ENCODE data around the gene FAM20A. TPM values are rescaled to one million over a fixed set of nuclear protein-coding genes. Genes with fewer than 3 reads are reported as not detected.

The FAM20A gene
- total RNA-seq, 1 experiment from 2014 or later, result not detected

- BruUV-seq (replicated peaks), result no TSS peak
- TF ChIP-seq ZBTB33 (IDR thresholded peaks at IDR 0.05; ENCODE audit: extremely low read depth, insufficient replicate concordance, low read length) (no peak), SRF (IDR thresholded peaks at IDR 0.05; ENCODE audit: low read depth) (no peak), POLR2AphosphoS5 (IDR thresholded peaks at IDR 0.05; ENCODE audit: low read depth, low read length) (no peak), ATF3 (IDR thresholded peaks at IDR 0.05) (no peak), JUND (IDR thresholded peaks at IDR 0.05) (no peak), REST (IDR thresholded peaks at IDR 0.05; ENCODE audit: low read depth) (no peak), CTCF (IDR thresholded peaks at IDR 0.05 in 2 of 3, conservative IDR thresholded peaks at IDR 0.05 in 1 of 3; ENCODE audit: borderline replicate concordance in 1 of 3, insufficient read depth in 1 of 3, low read depth in 2 of 3, low read length in 2 of 3) (no peak), ZNF274 (IDR thresholded peaks at IDR 0.05; ENCODE audit: low read depth, low read length) (no peak), POLR2A (IDR thresholded peaks at IDR 0.05; ENCODE audit: borderline replicate concordance, extremely low read depth, insufficient read depth, insufficient read length) (no peak), EZH2 (IDR thresholded peaks at IDR 0.05) (no peak), MAX (IDR thresholded peaks at IDR 0.05) (no peak), EZH2phosphoT487 (IDR thresholded peaks at IDR 0.05; ENCODE audit: borderline replicate concordance) (no peak), CBX3 (IDR thresholded peaks at IDR 0.05; ENCODE audit: low read depth) (no peak), FOSL1 (IDR thresholded peaks at IDR 0.05; ENCODE audit: low read depth) (no peak), ZFX (IDR thresholded peaks at IDR 0.05) (no peak), TCF7L2 (IDR thresholded peaks at IDR 0.05; ENCODE audit: borderline replicate concordance, extremely low read depth, insufficient read depth, insufficient read length) (no peak), CEBPB (IDR thresholded peaks at IDR 0.05; ENCODE audit: low read depth) (no peak), EGR1 (IDR thresholded peaks at IDR 0.05; ENCODE audit: low read depth) (no peak)
- Histone ChIP-seq H3K4me1 (ENCODE audit: control insufficient read depth in 1 of 2, insufficient read depth in 2 of 2, low read length in 2 of 2) (peaks cover 6 to 13% of the 10 kb centered on the region in 2 experiments; a peak in 3 of 4 replicates), H3K4me3 (replicated peaks in 1 of 2; ENCODE audit: low read depth in 1 of 2, low read length in 2 of 2) (no peak overlapping the region), H3K36me3 (ENCODE audit: control insufficient read depth in 1 of 2, insufficient read depth in 2 of 2, low read length in 2 of 2) (peaks cover 33 to 44% of the 10 kb centered on the region in 2 experiments), H3K27ac (ENCODE audit: low read depth, low read length) (no peak overlapping the region), H3K9me2 (ENCODE audit: insufficient read depth) (no peaks in the 10 kb centered on the region), H3K79me2 (ENCODE audit: insufficient read depth, low read length) (peaks cover 90% of the 10 kb centered on the region), H2AFZ (ENCODE audit: low read depth, low read length, poor library complexity, severe bottlenecking) (no peak overlapping the region), H3K9me3 (ENCODE audit: control insufficient read depth in 1 of 2, insufficient read depth in 1 of 2, low read depth in 1 of 2, low read length in 2 of 2) (no peaks in the 10 kb centered on the region), H3K4me2 (ENCODE audit: low read length) (no peak overlapping the region), H3K9ac (ENCODE audit: low read length) (no peak overlapping the region), H4K20me1 (ENCODE audit: insufficient read depth) (0 out of 2 replicates have a peak, but pooled peaks cover 4% of the 10 kb centered on the region), H3K27me3 (ENCODE audit: insufficient read depth, low read length) (no peaks in the 10 kb centered on the region)
- ChIA-PET RAD21 (ENCODE audit: low non-redundant PET in 1 of 2, low total read pairs in 2 of 2, uncharacterized antibody in 2 of 2, unreplicated experiment in 2 of 2) (no interaction called here), POLR2A (no interaction called here), CTCF (no interaction called here)
- ATAC-seq (no peak), DNase-seq (ENCODE audit: low read depth, low spot score) (no peak)
- intact Hi-C loops (cut with micrococcal nuclease), result no loop called here
Observed at GRCh38 chr17:68518063-68518815, 82.9 kb downstream of the FAM20A start.

Data from HCT116 (cell line).